Fibroblast of villous mesenchyme (primary cell): Measurements from ENCODE around the gene CCL25. TPM values are rescaled to one million over a fixed set of nuclear protein-coding genes. Genes with fewer than 3 reads are reported as not detected.

Source experiments
- DNase-seq: peaks from one replicate; pipeline ENCODE4 v3.0.0-alpha.2; 2010; ENCODE audit warnings: low read depth
- H3K4me3 ChIP-seq: 2 replicates; pipeline ENCODE4 v1.5.1; 2011; ENCODE audit warnings: low read depth, mild to moderate bottlenecking, low read length
- CTCF ChIP-seq: IDR thresholded peaks from 2 replicates; pipeline ENCODE4 v1.5.1; 2012; ENCODE audit warnings: low read depth, mild to moderate bottlenecking, low read length; ENCODE audit not compliant: insufficient read depth
- total RNA-seq: library from RNA; depleted of rRNA; stranded (reverse); fragments of >200 nt; gene quantifications from 2 replicates; pipeline ENCODE4 v1.2.3, GENCODE V29; 2012

Gene CCL25
- total RNA-seq, 1 donor: not detected

- no peak overlapping the region for H3K4me3 ChIP-seq
- TF ChIP-seq CTCF: no peak
- DNase-seq: no peak
Measured at GRCh38 chr19:8086849-8087248, 34.3 kb downstream of the CCL25 start.

GRCh38 chr19:8087876-8088275 lies 35.3 kb downstream of the CCL25 start:
- DNase-seq: no peak
- no peak overlapping the region for H3K4me3 ChIP-seq
- no peak for TF ChIP-seq CTCF

- TF ChIP-seq CTCF: no peak
- H3K4me3 ChIP-seq: no peak overlapping the region
- no peak for DNase-seq
Measured at GRCh38 chr19:8088752-8089663, 36.4 kb downstream of the CCL25 start.

GRCh38 chr19:8089664-8090601 lies 37.4 kb downstream of the CCL25 start:
- no peak for TF ChIP-seq CTCF
- H3K4me3 ChIP-seq: no peak overlapping the region

GRCh38 chr19:8090950-8091349 lies 38.4 kb downstream of the CCL25 start:
- TF ChIP-seq CTCF: no peak
- no peak overlapping the region for H3K4me3 ChIP-seq
- no peak for DNase-seq

More at GRCh38 chr19:8089664-8090601, 37.4 kb downstream of the CCL25 start:
- DNase-seq: no peak

- no peak for DNase-seq
- H3K4me3 ChIP-seq: no peak overlapping the region
- TF ChIP-seq CTCF: no peak
Measured at GRCh38 chr19:8093740-8094139, 41.2 kb downstream of the CCL25 start.
